SH-SY5Y (cell line): Measurements from ENCODE around the gene LRRC40.

ENCODE experiments used
- GATA2 ChIP-seq: IDR thresholded peaks from 2 replicates; pipeline ENCODE4 v1.6.1; 2011; ENCODE audit warnings: mild to moderate bottlenecking, low read depth, low read length
- GATA3 ChIP-seq: IDR thresholded peaks from 2 replicates; pipeline ENCODE4 v1.6.1; 2011; ENCODE audit warnings: low read depth, mild to moderate bottlenecking, low read length, moderate library complexity

Gene LRRC40

GRCh38 chr1:70205434-70206118 is at the start of gene LRRC40:
LRRC40 (minus strand) TSS chr1:70205579; CDS start chr1:70205540, 39 bp downstream.
- TF ChIP-seq GATA2 (no peak), GATA3 (no peak)

DNA sequence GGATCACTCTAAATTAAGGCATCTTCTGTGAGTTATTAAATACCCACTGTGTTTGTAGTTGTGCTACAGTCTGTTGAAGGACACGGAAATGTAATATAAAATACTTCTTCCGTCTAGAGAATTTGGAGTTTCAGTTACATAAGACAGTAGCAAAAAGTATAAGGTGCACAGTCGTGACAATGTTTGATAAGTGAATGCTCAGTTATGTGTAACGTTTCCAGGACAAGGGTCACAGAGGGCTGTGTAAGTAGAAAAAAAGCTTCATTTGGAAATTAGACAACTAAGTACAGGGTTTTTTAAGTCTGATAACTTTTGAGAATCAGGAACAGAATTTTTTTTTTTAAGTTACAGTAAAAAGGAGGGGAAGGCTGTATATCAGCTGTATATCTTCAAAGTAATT is 43.4 kb upstream of the LRRC40 start:
- TF ChIP-seq GATA2: no peak
- no peak for TF ChIP-seq GATA3

GRCh38 chr1:70247768-70248167 is 42.4 kb upstream of the LRRC40 start:
- TF ChIP-seq GATA3 (no peak), GATA2 (no peak)

DNA sequence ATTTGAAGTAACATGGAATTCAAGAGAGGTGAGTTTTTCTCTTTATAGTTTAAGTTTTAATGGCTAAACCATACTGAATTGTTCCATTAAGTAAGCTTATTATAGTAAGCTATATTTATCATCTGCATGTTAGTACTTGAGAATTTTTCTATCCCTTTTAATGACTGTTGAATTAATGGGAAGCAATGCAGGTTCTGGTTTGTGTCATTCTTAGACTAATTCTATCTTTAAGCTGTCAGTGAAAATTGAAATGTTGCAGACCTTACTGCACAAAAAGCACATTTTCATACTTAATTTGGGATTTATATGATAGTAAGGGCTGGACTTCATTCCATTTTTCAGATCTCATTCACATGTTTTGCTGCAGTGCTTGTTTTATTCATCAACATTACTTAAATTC is 41.7 kb upstream of the LRRC40 start:
- TF ChIP-seq GATA3 (no peak), GATA2 (no peak)

- TF ChIP-seq GATA3 (no peak), GATA2 (no peak)
These were observed 34.6 kb upstream of the LRRC40 start for GRCh38 chr1:70239940-70240339.

DNA sequence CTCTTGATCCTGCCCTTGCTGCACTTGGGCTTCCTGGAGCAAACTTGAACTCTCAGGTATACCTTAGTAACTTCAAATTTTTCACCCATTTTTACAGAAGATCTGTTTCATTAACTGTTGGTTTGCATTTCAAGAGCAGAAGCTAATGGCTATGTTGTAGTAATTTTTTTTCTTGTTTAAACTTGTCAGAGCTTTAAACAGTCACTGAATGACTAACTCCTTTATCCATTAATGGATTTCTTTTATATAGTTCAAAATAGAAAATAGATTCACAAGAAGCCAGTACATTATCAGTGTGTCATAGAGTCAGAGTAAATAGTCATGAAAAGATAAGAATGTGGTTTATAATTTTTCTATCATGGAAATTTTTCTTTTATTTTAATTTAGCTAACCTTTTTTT is 29.4 kb upstream of the LRRC40 start:
- no peak for TF ChIP-seq GATA2
- TF ChIP-seq GATA3: no peak

GRCh38 chr1:70231475-70231874 is 26.1 kb upstream of the LRRC40 start:
- TF ChIP-seq GATA3 (no peak), GATA2 (no peak)

- TF ChIP-seq GATA2: no peak
- no peak for TF ChIP-seq GATA3
These were observed 23.3 kb upstream of the LRRC40 start for GRCh38 chr1:70228670-70229069.

DNA sequence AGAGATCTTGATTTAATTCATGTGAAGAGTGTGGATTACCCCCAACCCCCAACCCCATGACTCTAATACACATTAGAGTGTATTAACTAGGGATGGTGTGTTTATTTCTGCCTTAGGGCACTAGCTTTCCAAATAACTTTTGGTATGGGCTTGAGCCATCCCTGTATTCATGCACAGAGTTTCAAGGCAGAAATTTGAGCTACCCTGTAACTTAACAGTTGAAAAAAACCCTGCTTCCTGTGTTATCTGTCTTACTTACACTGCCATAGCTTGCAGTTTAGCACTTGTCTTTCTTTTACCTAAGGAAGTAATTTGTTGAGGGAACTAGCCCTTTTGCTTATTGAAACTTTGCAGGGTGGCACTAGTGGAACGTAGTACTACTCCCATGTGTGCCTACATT is 22.1 kb upstream of the LRRC40 start:
- TF ChIP-seq GATA3: no peak
- no peak for TF ChIP-seq GATA2

GRCh38 chr1:70224954-70225353 is 19.6 kb upstream of the LRRC40 start:
- no peak for TF ChIP-seq GATA3
- no peak for TF ChIP-seq GATA2

GRCh38 chr1:70222716-70223235 is 17.4 kb upstream of the LRRC40 start:
- no peak for TF ChIP-seq GATA2
- TF ChIP-seq GATA3: no peak

- TF ChIP-seq GATA2 (peak; percentile 29; the same call in 1 of the 2 replicates), GATA3 (no peak)
These were observed 16.1 kb upstream of the LRRC40 start, which contains the start of gene SRSF11 for GRCh38 chr1:70221238-70222121. SRSF11 (plus strand) TSS chr1:70221380; CDS start chr1:70221637, 257 bp downstream.

DNA sequence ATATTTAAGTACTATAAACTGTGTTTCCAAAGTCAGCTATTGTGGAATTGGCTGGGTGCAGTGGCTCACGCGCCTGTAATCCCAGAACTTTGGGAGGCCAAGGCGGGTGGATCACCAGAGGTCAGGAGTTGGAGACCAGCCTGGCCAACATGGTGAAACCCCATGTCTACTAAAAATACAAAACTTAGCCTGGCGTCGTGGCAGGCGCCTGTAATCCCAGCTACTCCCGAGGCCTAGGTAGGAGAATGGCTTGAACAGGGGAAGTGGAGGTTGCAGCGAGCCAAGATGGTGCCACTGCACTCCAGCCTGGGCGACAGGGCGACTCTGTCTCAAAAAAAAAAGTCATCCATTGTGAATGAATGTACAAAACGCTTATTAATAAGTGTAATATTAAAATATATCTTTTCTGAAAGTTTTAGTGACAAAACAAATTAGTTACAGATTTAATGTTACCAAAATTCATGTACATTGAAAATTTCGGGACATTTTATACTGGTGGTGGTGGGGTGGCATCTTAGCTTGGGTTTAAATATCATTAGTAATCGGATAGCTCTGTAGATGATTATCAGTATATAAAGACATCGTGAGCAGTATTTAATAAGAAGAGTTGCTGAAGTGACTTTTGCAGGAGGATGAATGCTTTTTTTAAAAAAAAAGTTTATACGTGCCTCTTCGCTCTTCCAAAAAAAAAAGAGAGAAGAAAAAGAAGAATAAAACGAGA is 15.3 kb upstream of the LRRC40 start:
- TF ChIP-seq GATA2 (no peak), GATA3 (peak; percentile 76)

DNA sequence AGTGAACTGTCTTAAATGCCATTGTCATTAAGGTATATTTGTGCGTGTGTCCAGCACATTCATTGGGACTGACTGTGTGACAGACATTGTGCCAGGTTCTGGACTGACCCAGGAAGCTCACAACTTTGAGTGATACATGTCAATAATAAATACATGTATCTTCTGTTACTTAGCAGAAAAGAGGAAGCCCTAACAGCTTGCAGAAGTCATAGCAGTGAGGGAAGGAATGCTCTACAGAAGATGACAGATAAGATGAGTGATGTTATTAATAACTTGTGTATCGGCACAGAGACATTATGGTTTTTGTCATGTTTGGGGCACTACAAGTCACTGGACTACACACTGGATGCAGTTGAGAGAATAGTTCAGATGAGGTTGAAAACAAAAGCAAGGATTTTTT is 14.6 kb upstream of the LRRC40 start:
- no peak for TF ChIP-seq GATA2
